A673 (cell line): ENCODE measurements around the gene GPD1L.

Experiments
- EZH2 ChIP-seq: fragments of 200-600 bp; sonication (generic); IDR thresholded peaks from 2 replicates; pipeline ENCODE4 v1.6.1; 2017; ENCODE audit warnings: borderline replicate concordance, low read depth, mild to moderate bottlenecking, mixed read lengths, antibody characterized with exemption, low read length; ENCODE audit not compliant: poor library complexity, severe bottlenecking
- TF ChIP-seq, protein P1 (sequence below): fragments of 300-800, 200-600 bp; sonication (generic); conservative IDR thresholded peaks from 2 replicates; pipeline ENCODE4 v1.5.1; 2017; ENCODE audit warnings: low read depth, mild to moderate bottlenecking, antibody characterized with exemption, low read length, moderate library complexity, mixed read lengths

DNA sequence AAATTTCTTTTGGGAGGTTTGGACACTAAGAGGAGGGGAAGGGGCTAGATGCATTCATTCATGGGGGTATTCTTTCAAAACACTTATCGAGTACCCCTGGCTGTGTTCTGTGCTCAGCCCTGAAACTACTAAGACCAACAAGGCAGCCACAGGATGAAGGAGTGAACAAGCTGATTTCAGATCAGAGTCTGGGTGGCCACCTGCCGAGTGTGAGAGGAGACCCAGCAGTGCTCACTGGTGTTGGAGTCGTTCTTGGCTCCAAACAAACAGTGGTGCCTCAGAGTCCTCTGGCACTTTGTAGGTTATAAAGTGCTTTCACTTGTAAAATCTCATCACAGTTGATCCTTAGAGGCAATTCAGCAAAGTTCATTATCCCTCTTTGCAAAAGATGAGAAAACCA is 83.3 kb downstream of the GPD1L start:
- no peak for TF ChIP-seq EZH2
- TF ChIP-seq, protein P1, sequence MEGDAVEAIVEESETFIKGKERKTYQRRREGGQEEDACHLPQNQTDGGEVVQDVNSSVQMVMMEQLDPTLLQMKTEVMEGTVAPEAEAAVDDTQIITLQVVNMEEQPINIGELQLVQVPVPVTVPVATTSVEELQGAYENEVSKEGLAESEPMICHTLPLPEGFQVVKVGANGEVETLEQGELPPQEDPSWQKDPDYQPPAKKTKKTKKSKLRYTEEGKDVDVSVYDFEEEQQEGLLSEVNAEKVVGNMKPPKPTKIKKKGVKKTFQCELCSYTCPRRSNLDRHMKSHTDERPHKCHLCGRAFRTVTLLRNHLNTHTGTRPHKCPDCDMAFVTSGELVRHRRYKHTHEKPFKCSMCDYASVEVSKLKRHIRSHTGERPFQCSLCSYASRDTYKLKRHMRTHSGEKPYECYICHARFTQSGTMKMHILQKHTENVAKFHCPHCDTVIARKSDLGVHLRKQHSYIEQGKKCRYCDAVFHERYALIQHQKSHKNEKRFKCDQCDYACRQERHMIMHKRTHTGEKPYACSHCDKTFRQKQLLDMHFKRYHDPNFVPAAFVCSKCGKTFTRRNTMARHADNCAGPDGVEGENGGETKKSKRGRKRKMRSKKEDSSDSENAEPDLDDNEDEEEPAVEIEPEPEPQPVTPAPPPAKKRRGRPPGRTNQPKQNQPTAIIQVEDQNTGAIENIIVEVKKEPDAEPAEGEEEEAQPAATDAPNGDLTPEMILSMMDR, result no peak
